ENCODE measurements around the gene RPL41. TPM values are rescaled to one million over a fixed set of nuclear protein-coding genes. Genes with fewer than 3 reads are reported as not detected.

Gene RPL41
- total RNA-seq, 1 experiment from 2014 or later: 2,379 TPM

GRCh38 chr12:56150563-56150962, 34.1 kb downstream of the RPL41 start:
- H3K27ac Mint-ChIP-seq (ENCODE audit: unreplicated experiment): peak overlapping the region; percentile 2
- DNase-seq: no peak
- CTCF ChIA-PET: interaction anchor here (2.2 kb wide), 1 partner anchor 39 kb away, joined by 11 read pairs; the partner anchor contains the start of gene SMARCC2
- TF ChIP-seq, protein P1, sequence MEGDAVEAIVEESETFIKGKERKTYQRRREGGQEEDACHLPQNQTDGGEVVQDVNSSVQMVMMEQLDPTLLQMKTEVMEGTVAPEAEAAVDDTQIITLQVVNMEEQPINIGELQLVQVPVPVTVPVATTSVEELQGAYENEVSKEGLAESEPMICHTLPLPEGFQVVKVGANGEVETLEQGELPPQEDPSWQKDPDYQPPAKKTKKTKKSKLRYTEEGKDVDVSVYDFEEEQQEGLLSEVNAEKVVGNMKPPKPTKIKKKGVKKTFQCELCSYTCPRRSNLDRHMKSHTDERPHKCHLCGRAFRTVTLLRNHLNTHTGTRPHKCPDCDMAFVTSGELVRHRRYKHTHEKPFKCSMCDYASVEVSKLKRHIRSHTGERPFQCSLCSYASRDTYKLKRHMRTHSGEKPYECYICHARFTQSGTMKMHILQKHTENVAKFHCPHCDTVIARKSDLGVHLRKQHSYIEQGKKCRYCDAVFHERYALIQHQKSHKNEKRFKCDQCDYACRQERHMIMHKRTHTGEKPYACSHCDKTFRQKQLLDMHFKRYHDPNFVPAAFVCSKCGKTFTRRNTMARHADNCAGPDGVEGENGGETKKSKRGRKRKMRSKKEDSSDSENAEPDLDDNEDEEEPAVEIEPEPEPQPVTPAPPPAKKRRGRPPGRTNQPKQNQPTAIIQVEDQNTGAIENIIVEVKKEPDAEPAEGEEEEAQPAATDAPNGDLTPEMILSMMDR (IDR thresholded peaks at IDR 0.05; ENCODE audit: unreplicated experiment): no peak
- H3K9me3 Mint-ChIP-seq (ENCODE audit: low read depth, unreplicated experiment): no peaks in the 10 kb centered on the region
- no TSS peak for BruUV-seq (replicated peaks)
- H3K4me3 Mint-ChIP-seq (ENCODE audit: low read depth, unreplicated experiment): no peak overlapping the region
- no peaks in the 10 kb centered on the region for H3K27me3 Mint-ChIP-seq (ENCODE audit: unreplicated experiment)
- peaks cover 38% of the 10 kb centered on the region for H3K36me3 Mint-ChIP-seq (ENCODE audit: insufficient read depth, unreplicated experiment)
- intact Hi-C loops (cut with micrococcal nuclease; ENCODE audit: unreplicated experiment): no loop called here
- H3K4me1 Mint-ChIP-seq (ENCODE audit: low read depth, unreplicated experiment): peaks cover 14% of the 10 kb centered on the region

GRCh38 chr12:56151672-56152131, 35.3 kb downstream of the RPL41 start:
- Mint-ChIP-seq H3K27me3 (ENCODE audit: unreplicated experiment) (no peaks in the 10 kb centered on the region), H3K9me3 (ENCODE audit: low read depth, unreplicated experiment) (no peaks in the 10 kb centered on the region), H3K27ac (ENCODE audit: unreplicated experiment) (peak overlapping the region; percentile 78), H3K4me3 (ENCODE audit: low read depth, unreplicated experiment) (peak overlapping the region; percentile 73), H3K36me3 (ENCODE audit: insufficient read depth, unreplicated experiment) (peaks cover 39% of the 10 kb centered on the region), H3K4me1 (ENCODE audit: low read depth, unreplicated experiment) (peaks cover 14% of the 10 kb centered on the region)
- CTCF ChIA-PET: interaction anchor here (0.8 to 2.2 kb wide), 5 partner anchors 23 to 38 kb away, joined by 3 to 11 read pairs (median 4); partner anchors contain the start of genes ESYT1, SMARCC2 and ZC3H10
- TF ChIP-seq, protein P1 (IDR thresholded peaks at IDR 0.05; ENCODE audit: unreplicated experiment): peak; percentile 69
- intact Hi-C loops (cut with micrococcal nuclease; ENCODE audit: unreplicated experiment): no loop called here
- DNase-seq: peak; percentile 84
- TSS peak; percentile 70 for BruUV-seq (replicated peaks)

DNA sequence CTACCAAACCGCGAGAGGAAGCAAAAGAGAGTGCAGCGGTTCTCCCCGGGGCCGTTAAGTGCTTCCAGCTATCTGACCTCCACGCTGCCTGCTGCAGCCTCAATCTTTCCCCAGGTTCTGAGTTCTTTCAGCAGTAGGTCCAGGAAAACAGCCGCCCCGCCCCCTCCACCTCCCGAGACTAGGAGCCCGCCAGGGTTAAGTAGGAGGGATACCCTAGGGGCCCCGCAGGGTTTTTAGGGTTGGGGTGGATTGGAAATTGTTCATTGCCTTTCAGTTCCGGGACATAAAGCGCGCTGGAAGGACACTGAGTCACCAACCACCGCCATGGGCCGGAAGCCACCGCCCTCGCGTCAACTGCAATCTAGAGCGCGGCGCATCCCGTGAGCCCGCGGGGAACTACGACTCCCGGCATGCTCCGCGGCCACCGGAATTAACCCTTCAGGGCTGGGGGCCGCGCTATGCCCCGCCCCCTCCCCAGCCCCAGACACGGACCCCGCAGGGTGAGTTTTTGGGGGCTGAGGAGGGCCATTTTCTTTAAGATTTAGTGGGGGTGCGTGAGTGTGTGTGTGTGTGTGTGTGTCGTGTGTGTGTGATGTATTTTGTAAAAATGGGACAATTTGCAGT, 35.8 kb downstream of the RPL41 start, which contains the start of gene MYL6B:
Gene MYL6B (plus strand): TSS at position 456 of the 624 bp plus-strand sequence. CDS start 1,332 bp downstream, outside the sequence.
- TF ChIP-seq, protein P1 (IDR thresholded peaks at IDR 0.05; ENCODE audit: unreplicated experiment): no peak
- Mint-ChIP-seq H3K9me3 (ENCODE audit: low read depth, unreplicated experiment) (no peaks in the 10 kb centered on the region), H3K4me1 (ENCODE audit: low read depth, unreplicated experiment) (peaks cover 14% of the 10 kb centered on the region), H3K4me3 (ENCODE audit: low read depth, unreplicated experiment) (peak within 1 kb of the TSS; percentile 73), H3K36me3 (ENCODE audit: insufficient read depth, unreplicated experiment) (peaks cover 45% of the 10 kb centered on the region), H3K27me3 (ENCODE audit: unreplicated experiment) (no peaks in the 10 kb centered on the region), H3K27ac (ENCODE audit: unreplicated experiment) (peak within 1 kb of the TSS; percentile 78)
- no TSS peak for BruUV-seq (replicated peaks)
- CTCF ChIA-PET: interaction anchor here (0.8 to 2.2 kb wide), 5 partner anchors 23 to 37 kb away, joined by 3 to 11 read pairs (median 4); partner anchors contain the start of genes ESYT1, SMARCC2 and ZC3H10
- intact Hi-C loops (cut with micrococcal nuclease; ENCODE audit: unreplicated experiment): no loop called here
- DNase-seq: peak; percentile 95

DNA sequence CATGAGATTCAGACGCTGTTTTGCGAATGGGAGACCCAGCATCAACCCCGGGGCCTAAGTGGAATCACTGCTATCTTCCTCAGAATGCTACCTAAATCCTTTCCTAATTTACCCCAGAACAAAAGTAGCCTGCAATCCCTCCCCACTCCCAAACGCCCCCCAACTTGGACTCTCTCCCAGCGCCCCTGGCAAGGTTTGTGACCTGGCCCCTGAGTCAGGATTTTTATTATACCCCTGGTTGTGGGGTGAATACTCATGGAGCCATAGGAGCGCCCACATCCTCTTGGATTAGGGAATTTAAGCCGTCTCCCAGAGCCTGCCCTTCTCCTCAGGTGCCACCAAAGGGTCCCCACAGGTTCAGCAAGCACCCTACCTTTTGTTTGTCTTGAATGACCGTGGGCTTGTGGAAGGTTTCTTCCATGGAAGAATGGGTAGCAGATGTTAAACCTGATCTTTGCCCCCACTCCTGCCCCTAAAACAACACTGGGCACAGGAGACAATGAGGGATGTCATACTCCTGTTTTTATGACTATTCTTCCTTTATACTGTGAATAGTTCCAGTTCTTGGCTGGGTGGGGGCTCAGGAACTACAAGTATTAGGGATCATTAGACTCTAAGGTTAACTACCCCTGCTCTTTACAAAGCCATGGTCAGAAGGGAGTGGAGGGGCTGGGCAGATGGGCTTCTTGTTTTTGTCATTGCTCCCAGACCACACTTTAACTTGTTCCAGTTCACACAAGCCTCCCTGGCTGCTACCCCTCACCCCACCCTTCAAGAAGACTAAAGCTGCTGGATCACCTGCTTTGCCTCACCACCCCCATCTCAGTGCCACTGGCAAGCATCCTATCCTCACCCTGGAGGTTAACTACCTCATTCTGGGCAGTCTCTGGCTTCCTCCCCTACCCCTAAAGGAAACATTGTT, 36.6 kb downstream of the RPL41 start:
- CTCF ChIA-PET: no interaction called here
- Mint-ChIP-seq H3K27ac (ENCODE audit: unreplicated experiment) (no peak overlapping the region), H3K4me3 (ENCODE audit: low read depth, unreplicated experiment) (peak overlapping the region; percentile 73), H3K4me1 (ENCODE audit: low read depth, unreplicated experiment) (peaks cover 14% of the 10 kb centered on the region), H3K36me3 (ENCODE audit: insufficient read depth, unreplicated experiment) (peaks cover 53% of the 10 kb centered on the region), H3K9me3 (ENCODE audit: low read depth, unreplicated experiment) (no peaks in the 10 kb centered on the region), H3K27me3 (ENCODE audit: unreplicated experiment) (no peaks in the 10 kb centered on the region)
- intact Hi-C loops (cut with micrococcal nuclease; ENCODE audit: unreplicated experiment): no loop called here
- no TSS peak for BruUV-seq (replicated peaks)
- TF ChIP-seq, protein P1 (IDR thresholded peaks at IDR 0.05; ENCODE audit: unreplicated experiment): no peak
- no peak for DNase-seq
